Neural crest cell (in vitro differentiated cells): ENCODE measurements around the gene CYP4F3. TPM values are rescaled to one million over a fixed set of nuclear protein-coding genes. Genes with fewer than 3 reads are reported as not detected.

Source experiments
- DNase-seq: peaks from one replicate; pipeline ENCODE4 v3.0.0; 2021; ENCODE audit warnings: low read depth, mixed read lengths, low spot score
- H3K27ac Mint-ChIP-seq: one replicate; pipeline ENCODE4 v1.8.0; 2021; ENCODE audit warnings: mild to moderate bottlenecking, mixed read lengths; ENCODE audit not compliant: unreplicated experiment
- H3K27me3 Mint-ChIP-seq: 2 replicates; pipeline ENCODE4 v1.8.0; 2021; ENCODE audit warnings: low read depth, mild to moderate bottlenecking, mixed read lengths
- H3K36me3 Mint-ChIP-seq: 2 replicates; pipeline ENCODE4 v1.8.0; 2021; ENCODE audit warnings: low read depth, mild to moderate bottlenecking, mixed read lengths
- H3K4me1 Mint-ChIP-seq: 2 replicates; pipeline ENCODE4 v1.8.0; 2021; ENCODE audit warnings: mixed read lengths
- H3K4me3 Mint-ChIP-seq: one replicate; pipeline ENCODE4 v1.8.0; 2021; ENCODE audit warnings: mild to moderate bottlenecking, mixed read lengths
- H3K9me3 Mint-ChIP-seq: 2 replicates; pipeline ENCODE4 v1.8.0; 2021; ENCODE audit warnings: mixed read lengths
- total RNA-seq: library from RNA; stranded (reverse); gene quantifications from 2 replicates; pipeline ENCODE4 v1.2.1, GENCODE V29; 2021
- TF ChIP-seq, protein P1 (sequence below): fragments of 200-600 bp; sonication (generic); conservative IDR thresholded peaks from 2 replicates; pipeline ENCODE4 v1.5.0; 2021; ENCODE audit warnings: antibody characterized with exemption, mild to moderate bottlenecking

CYP4F3 gene
- total RNA-seq, 1 donor from 2014 or later = not detected

DNA sequence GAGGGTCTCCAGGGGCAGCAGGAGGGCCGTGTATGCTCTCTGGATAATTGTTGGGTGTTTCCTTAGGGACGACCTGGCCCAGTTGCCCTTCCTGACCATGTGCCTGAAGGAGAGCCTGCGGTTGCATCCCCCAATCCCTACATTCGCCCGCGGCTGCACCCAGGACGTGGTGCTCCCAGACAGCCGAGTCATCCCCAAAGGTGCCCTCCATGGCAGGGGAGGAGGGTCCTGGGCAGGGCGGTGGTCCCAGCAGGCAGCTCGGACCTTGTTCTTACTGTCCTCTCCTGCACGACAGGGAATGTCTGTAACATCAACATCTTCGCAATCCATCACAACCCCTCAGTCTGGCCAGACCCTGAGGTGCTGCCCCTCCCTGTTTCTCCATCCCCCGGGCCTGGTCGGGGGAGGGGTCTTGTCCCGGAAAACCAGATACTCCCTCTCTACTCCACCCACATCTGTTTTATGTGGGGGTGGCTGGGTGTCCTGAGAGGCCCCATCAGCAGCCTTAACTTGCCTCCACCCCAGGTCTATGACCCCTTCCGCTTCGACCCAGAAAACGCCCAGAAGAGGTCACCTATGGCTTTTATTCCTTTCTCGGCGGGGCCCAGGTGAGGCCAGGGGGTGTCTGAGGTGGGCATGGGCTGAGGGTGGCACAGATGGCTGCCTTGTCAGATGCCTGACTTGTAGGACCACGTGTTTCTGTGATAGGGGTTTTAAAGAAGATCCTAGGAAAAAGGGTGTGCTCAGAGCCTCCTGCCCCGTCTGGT is 12.3 kb upstream of the CYP4F3 start:
- peaks cover 11% of the 10 kb centered on the region for H3K9me3 Mint-ChIP-seq
- no peaks in the 10 kb centered on the region for H3K4me1 Mint-ChIP-seq
- no peaks in the 10 kb centered on the region for H3K36me3 Mint-ChIP-seq
- DNase-seq = no peak
- TF ChIP-seq, protein P1, sequence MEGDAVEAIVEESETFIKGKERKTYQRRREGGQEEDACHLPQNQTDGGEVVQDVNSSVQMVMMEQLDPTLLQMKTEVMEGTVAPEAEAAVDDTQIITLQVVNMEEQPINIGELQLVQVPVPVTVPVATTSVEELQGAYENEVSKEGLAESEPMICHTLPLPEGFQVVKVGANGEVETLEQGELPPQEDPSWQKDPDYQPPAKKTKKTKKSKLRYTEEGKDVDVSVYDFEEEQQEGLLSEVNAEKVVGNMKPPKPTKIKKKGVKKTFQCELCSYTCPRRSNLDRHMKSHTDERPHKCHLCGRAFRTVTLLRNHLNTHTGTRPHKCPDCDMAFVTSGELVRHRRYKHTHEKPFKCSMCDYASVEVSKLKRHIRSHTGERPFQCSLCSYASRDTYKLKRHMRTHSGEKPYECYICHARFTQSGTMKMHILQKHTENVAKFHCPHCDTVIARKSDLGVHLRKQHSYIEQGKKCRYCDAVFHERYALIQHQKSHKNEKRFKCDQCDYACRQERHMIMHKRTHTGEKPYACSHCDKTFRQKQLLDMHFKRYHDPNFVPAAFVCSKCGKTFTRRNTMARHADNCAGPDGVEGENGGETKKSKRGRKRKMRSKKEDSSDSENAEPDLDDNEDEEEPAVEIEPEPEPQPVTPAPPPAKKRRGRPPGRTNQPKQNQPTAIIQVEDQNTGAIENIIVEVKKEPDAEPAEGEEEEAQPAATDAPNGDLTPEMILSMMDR = no peak
- H3K27ac Mint-ChIP-seq = no peak overlapping the region
- no peak overlapping the region for H3K4me3 Mint-ChIP-seq
- no peaks in the 10 kb centered on the region for H3K27me3 Mint-ChIP-seq

GRCh38 chr19:15629003-15629880 is 11.5 kb upstream of the CYP4F3 start:
- H3K9me3 Mint-ChIP-seq = peaks cover 11% of the 10 kb centered on the region
- TF ChIP-seq, protein P1 = peak; percentile 58
- H3K27me3 Mint-ChIP-seq = no peaks in the 10 kb centered on the region
- H3K27ac Mint-ChIP-seq = no peak overlapping the region
- no peaks in the 10 kb centered on the region for H3K36me3 Mint-ChIP-seq
- peak; percentile 30 for DNase-seq
- H3K4me1 Mint-ChIP-seq = no peaks in the 10 kb centered on the region
- no peak overlapping the region for H3K4me3 Mint-ChIP-seq

DNA sequence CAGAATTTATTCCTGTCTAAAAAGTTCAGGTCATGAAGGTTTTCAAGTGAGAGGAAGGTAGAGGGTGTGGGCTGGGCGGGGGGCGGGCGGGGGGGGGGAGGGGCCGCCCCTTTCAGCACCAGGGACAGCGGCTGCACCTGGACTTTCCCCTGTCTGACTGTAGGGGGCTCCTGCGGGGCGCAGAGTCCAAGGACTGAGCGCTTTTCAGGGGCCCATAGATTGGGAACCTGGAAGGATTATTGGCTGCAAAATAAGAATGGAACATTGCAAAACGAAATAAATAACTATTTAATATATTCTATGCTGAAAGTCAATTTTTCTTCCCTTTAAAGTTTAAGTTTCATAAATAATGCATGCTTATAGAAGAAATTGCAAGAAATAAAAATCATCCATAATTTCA is 8.9 kb upstream of the CYP4F3 start:
- no peak overlapping the region for H3K4me3 Mint-ChIP-seq
- TF ChIP-seq, protein P1 = peak; percentile 18
- H3K9me3 Mint-ChIP-seq = peaks cover 4% of the 10 kb centered on the region
- H3K36me3 Mint-ChIP-seq = no peaks in the 10 kb centered on the region
- H3K27me3 Mint-ChIP-seq = no peaks in the 10 kb centered on the region
- H3K27ac Mint-ChIP-seq = no peak overlapping the region
- no peaks in the 10 kb centered on the region for H3K4me1 Mint-ChIP-seq
- DNase-seq = no peak

GRCh38 chr19:15633082-15633835 is 7.4 kb upstream of the CYP4F3 start:
- H3K4me1 Mint-ChIP-seq = no peaks in the 10 kb centered on the region
- DNase-seq = no peak
- no peak overlapping the region for H3K27ac Mint-ChIP-seq
- H3K4me3 Mint-ChIP-seq = no peak overlapping the region
- TF ChIP-seq, protein P1 = no peak
- peaks cover 6% of the 10 kb centered on the region for H3K9me3 Mint-ChIP-seq
- H3K27me3 Mint-ChIP-seq = no peaks in the 10 kb centered on the region
- H3K36me3 Mint-ChIP-seq = no peaks in the 10 kb centered on the region

- H3K9me3 Mint-ChIP-seq = peaks cover 6% of the 10 kb centered on the region
- no peaks in the 10 kb centered on the region for H3K4me1 Mint-ChIP-seq
- no peak for DNase-seq
- no peak overlapping the region for H3K4me3 Mint-ChIP-seq
- no peaks in the 10 kb centered on the region for H3K27me3 Mint-ChIP-seq
- no peak overlapping the region for H3K27ac Mint-ChIP-seq
- no peaks in the 10 kb centered on the region for H3K36me3 Mint-ChIP-seq
- TF ChIP-seq, protein P1 = no peak
These were observed 6.6 kb upstream of the CYP4F3 start for GRCh38 chr19:15634105-15634504.
